Umbilical cord (tissue), 2 donors: ENCODE results near the gene NAMPT. TPM values are rescaled to one million over a fixed set of nuclear protein-coding genes. Genes with fewer than 3 reads are reported as not detected.
A peak's percentile ranks its signal among the peaks of the same experiment; 100 is the strongest.

Experiments used
- DNase-seq: peaks from one replicate; pipeline ENCODE4 v3.0.0-alpha.2; 2015; ENCODE audit warnings: low spot score
- total RNA-seq: library from RNA; depleted of rRNA; stranded (reverse); fragments of >200 nt; gene quantifications from one replicate; pipeline ENCODE4 v1.2.3, GENCODE V29; 2014; ENCODE audit warnings: low replicate concordance; ENCODE audit not compliant: insufficient read depth

Gene NAMPT
- total RNA-seq, 1 donor from 2014 or later = 176 TPM

DNA sequence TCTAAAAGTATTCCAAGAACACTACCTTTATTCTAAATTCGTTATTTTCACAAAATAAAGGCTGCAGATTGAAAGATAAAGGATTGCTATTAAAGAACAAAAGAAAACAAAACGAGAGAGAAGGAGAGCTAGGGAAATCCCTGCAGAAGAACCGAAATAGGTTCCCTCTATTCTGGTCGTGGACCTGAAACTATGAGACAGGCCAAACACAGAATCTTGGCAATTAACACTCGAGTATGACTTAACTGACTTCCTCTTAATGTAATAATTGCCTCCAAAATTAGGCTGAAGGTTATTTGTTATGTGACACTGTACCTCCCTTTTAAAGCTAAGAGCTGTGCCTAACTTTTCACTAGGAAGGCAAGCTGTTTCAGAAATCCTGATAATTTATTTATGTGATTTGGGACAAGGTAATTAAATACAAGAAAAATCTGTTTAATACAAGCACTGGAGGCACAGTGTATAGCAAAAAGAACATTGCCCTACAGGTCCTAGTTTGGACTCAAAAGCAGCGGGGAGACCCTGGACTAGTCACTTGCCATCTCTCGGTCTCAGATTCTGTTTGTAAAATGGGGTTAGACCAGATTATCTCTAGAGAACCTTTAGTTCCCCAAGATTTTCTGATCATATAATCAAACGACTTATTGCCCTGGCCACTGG is 11.6 kb downstream of the NAMPT start:
- DNase-seq = no peak

GRCh38 chr7:106270122-106270977 is 14.4 kb downstream of the NAMPT start:
- no peak for DNase-seq

DNA sequence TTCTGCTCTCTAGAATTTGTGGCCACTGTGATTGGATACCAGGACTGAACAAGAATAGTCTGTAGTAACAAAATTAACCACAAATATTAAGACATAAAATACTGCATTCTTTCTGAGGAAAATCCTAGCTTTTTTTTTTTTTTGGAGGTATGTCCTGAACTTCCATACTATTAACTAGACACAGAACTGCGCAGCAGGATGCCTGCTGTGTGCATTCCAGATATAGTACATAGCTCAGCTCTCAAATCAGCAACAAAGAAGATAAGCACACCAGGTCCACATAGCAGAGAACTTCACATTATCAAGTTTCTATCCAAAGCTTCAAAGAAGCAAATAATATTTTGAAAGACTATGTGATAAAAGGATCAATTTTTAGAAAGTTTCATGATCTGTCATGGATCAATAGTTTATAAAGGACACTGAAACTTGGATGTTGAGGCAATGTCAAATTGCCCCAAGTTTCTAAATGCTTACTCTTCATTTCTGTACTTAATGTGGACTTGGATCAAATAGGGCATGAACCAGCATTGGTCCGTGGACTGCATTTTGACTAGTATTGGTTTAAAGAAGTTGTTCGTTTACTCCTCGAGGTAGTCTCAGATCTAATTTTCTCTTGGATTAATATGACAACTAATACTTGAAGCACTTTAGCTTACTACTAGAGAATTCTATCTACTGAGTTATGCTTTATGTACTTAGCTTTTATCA is 15.4 kb downstream of the NAMPT start:
- DNase-seq = peak; percentile 42

- no peak for DNase-seq
These were observed 19.6 kb downstream of the NAMPT start for GRCh38 chr7:106265133-106265532.

DNA sequence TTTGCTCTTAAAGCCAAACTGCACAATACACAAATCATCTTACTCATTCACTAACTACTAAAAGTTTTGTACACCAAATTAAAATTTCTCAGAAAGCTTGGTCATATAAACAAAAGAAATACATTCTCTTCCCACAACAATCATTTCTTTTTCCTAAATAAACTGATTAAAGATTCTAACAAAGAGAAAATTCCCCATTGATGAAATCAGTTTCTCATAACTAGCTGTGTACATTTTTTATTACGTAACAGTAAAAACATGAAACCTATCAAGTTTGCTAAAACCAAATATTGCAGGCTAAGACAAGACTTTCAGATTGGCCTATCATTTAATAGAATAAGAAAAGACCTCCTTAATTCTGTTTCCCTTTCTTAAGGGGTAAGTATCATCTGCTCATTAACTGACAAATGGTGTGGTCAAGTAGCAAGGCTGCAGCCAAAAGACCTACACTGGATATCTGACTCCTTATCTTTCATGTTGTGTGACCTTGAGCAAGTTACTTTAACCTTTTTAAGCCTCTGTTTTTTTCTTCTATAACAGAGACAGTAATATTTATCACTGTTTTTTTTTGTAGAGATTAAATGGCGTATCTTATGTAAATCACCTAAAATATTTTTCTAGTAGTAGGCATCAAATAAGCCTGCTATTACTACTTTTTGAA is 22.4 kb downstream of the NAMPT start:
- DNase-seq = no peak

DNA sequence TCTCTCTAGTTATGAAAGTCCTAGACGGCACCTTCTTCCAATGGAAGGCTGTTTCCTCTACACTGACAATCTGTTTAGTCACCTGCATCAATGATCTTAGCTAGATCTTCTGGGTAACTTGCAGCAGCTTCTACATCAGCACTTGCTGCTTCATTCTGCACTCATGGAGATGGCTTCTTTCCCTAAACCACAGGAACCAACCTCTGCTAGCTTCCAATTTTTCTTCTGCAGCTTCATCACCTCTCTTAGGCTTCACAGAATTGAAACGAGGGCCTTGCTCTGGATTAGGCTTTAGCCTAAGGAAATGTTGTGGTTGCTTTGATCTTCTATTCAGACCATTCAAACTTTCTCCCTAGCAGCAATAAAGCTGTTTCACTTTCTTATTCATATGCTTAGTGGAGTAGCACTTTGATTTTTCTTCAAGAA is 24.6 kb downstream of the NAMPT start:
- DNase-seq = no peak

DNA sequence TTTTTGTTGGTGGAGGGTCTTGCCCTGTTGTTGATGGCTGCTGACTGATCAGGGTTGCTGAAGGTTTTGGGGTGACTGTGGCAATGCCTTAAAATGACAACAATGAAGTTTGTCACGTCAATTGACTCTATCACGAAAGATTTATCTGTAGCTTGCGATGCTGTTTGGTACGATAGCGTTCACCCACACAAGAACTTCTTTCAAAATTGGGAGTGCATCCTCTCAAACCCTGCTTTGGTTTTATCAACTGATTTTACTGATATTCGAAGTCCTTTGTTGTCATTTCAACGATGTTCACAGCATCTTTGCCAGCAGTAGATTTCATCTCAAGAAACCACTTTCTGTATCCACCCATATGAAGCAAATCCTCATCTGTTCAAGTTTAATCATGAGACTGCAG is 26.0 kb downstream of the NAMPT start:
- no peak for DNase-seq

- no peak for DNase-seq
These were observed 27.0 kb downstream of the NAMPT start for GRCh38 chr7:106257752-106258151.

DNA sequence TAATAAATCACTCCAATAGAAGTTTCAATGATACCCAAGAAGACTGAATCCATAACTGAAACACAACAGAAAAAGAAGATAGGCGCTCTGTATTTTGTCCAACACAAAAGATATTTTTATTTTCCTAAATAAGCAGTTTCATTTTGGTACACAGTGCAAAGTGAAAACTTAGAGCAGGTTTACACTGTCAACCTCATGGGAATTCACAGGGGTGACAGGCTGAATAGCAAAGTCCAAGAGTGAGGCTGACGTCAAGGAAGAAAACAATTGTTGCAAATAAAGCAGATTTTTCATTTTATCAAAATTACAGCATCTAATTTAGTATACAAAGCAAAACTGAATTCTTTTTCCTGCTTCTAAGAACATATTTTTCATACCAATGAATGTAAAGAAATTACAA is 28.6 kb downstream of the NAMPT start:
- no peak for DNase-seq

GRCh38 chr7:106255246-106255645 is 29.5 kb downstream of the NAMPT start:
- no peak for DNase-seq

DNA sequence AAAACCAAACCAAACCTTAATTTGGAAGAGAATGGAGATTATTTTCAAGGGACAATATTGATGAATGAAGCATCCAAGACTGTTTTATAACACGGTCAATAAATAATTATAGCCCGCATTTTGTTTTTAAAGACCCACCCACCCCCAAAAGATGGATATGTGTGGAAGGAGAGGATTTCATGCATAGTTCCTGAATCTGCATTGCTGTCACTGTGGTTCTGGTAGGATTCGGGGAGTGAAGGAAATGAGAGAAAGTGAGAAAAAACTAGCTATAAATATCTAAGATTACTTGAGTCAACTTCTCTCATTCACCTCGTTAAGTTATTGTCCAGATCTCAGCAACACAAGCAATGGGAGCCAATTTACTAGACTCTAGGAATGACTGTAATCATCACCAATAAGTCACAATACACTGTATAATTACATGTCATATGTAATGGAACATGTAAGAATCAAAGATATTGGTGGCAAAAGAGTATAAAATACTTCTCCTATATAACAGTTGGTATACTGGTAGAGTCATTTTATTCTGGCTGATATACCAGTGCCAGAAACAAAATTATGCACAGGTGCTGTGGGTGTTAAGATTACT is 30.2 kb downstream of the NAMPT start:
- no peak for DNase-seq

- no peak for DNase-seq
These were observed 32.2 kb downstream of the NAMPT start for GRCh38 chr7:106252568-106252967.

DNA sequence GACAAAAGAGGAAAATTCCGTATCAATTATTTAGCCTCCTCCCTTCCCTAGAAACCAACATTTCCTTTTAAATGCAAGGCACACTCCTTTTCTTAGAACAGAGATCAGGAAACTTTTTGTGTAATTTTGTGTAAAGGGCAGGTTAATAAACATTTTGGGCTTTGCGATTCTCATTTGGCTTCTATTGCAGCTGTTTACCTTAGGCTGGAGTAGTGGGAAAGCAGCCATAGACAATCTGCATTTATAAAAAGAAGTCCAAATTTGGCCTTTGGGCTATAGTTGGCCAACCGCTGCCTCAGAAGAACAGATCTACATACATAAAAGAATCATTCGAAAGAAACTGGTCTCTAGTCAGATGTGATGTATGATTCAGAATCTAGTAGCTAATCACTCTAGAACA is 35.3 kb downstream of the NAMPT start:
- DNase-seq = no peak

DNA sequence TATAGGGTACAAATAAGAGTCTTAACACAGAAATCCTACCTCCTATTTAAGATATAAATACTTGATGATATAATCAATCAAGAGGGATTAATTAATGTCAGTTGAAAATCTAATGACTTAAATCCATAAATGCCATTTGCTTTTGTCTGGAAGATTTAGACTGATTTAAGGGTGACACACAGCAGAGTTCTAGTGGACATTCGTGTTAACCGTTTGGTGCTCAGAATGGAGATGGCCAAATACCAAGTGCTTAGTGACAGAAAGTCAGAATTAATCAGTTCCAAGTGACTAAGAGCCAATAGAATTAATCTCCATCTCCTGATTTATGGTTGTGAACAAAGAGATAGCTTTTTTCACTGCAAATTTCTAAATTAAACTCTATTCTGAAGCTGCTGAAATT is 36.2 kb downstream of the NAMPT start:
- DNase-seq = no peak

- DNase-seq = no peak
These were observed 36.9 kb downstream of the NAMPT start for GRCh38 chr7:106247841-106248240.

GRCh38 chr7:106246902-106247711 is 37.7 kb downstream of the NAMPT start:
- no peak for DNase-seq

DNA sequence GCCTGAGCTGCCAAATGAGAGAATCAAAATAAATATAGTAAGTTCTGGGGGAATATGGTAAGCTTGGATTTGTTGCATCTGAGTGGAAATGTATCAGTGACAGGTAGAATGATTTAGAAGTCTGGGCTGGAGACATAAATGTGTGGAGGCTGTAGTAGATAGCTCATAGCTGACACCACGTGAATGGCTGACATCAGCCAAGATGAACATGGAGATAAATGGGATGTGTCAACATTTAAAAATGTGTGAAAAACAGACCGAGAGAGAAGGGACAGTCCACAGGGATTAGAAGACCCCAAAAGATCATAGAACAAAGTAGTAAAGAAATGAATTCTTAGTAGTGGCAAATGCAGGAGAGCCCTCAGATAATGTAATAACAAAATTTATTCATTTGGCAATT is 40.9 kb downstream of the NAMPT start:
- no peak for DNase-seq

- no peak for DNase-seq
These were observed 45.4 kb downstream of the NAMPT start for GRCh38 chr7:106239406-106239805.

DNA sequence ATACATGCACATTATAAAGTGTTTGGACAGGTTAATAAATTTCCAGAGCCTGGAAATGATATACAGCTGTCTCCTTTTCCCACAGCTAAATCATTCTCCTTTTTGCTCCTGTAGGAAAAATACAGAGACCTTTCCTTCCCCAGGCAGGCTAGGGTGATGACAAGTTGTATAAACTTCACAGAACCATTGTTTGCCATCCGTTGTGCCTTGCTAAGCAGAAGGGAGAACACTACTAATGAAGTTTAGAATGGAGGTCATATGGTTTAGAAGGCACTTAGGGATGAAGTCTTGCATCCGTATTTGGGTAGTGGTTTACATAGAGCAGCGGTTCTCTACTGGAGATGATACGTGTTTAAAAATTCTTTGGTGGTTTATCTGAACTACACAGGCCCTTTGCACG is 46.0 kb downstream of the NAMPT start:
- no peak for DNase-seq

DNA sequence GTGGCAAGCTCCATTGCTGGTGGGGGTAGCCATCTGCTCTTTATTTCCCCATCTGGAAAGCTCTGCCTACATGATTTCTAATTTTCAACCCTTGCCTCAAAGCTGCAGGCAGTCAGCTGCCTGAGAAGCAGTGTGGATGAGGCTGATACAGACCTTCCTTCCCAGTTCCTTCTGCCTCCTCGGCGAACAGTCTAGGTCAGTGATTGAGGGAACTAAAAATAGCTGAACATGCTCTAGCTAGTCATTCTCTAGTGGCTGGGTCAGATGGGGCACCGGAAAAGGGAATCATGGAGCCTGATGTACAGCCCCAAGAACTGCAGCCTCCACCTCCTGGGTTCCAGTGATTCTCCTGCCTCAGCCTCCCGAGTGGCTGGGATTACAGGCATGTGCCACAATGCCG is 48.7 kb downstream of the NAMPT start:
- no peak for DNase-seq

- no peak for DNase-seq
These were observed 50.4 kb downstream of the NAMPT start for GRCh38 chr7:106234425-106234824.
